HEK293 (cell line): ENCODE measurements around the gene TRIM5.
"Not testable (repeated sequence)": the region's sequence is repeated elsewhere in the genome, so short reads cannot be mapped to it uniquely, and the experiment has no call there.

Experiments
- CTCF ChIA-PET: fragments of 350-600 bp; formaldehyde crosslinking; extraction: SDS; loops from one replicate; lab custom pipeline; 2021; ENCODE audit warnings: antibody characterized with exemption; lab: Yijun Ruan, JAX
- POLR2A ChIA-PET: fragments of 300-600 bp; formaldehyde crosslinking; extraction: SDS; loops from one replicate; lab custom pipeline; 2020; ENCODE audit warnings: antibody characterized with exemption, inconsistent platforms; lab: Yijun Ruan, JAX
- H3K27ac ChIP-seq: fragments of 200-500 bp; sonication (Bioruptor generic); 2 replicates; pipeline ENCODE4 v1.5.1; 2014; ENCODE audit warnings: low read depth, low read length, control low read depth, inconsistent platforms; ENCODE audit errors: extremely low read depth
- H3K36me3 ChIP-seq, 2 experiments: fragments of 200-500 bp in 1 of 2; sonication (Bioruptor generic) in 1 of 2; 1 replicate in 1 of 2; 2 replicates in 1 of 2; pipeline ENCODE4 v1.5.1; 2014 to 2017; ENCODE audit warnings: inconsistent platforms in 2 of 2, low read length in 2 of 2; ENCODE audit not compliant: control insufficient read depth in 2 of 2, insufficient read depth in 1 of 2
- H3K4me1 ChIP-seq: fragments of 200-500 bp; sonication (Bioruptor generic); 2 replicates; pipeline ENCODE4 v1.5.1; 2014; ENCODE audit warnings: mild to moderate bottlenecking, low read length, inconsistent platforms; ENCODE audit not compliant: control insufficient read depth, insufficient read depth
- H3K4me3 ChIP-seq: 2 replicates; pipeline ENCODE4 v1.5.1; 2011; ENCODE audit warnings: low read depth, mild to moderate bottlenecking, control low read depth, low read length, moderate library complexity
- H3K9me3 ChIP-seq: fragments of 200-500 bp; sonication (Bioruptor generic); 2 replicates; pipeline ENCODE4 v1.5.1; 2014; ENCODE audit warnings: low read depth, low read length, inconsistent platforms; ENCODE audit not compliant: control insufficient read depth, insufficient read depth
- BCL11B ChIP-seq: fragments of 450-650 bp; formaldehyde crosslinking; IDR thresholded peaks from 2 replicates; pipeline ENCODE4 v1.5.1; 2016; ENCODE audit warnings: low read depth, missing biosample characterization, missing genetic modification characterization
- KLF1 ChIP-seq: fragments of 450-650 bp; formaldehyde crosslinking; IDR thresholded peaks from 2 replicates; pipeline ENCODE4 v1.5.1; 2016; ENCODE audit warnings: missing biosample characterization, missing genetic modification characterization
- TRIM28 ChIP-seq: IDR thresholded peaks from 2 replicates; pipeline ENCODE4 v1.6.1; 2011; ENCODE audit warnings: low read length, control low read depth, borderline replicate concordance
- ZBTB48 ChIP-seq: fragments of 450-650 bp; formaldehyde crosslinking; IDR thresholded peaks from 2 replicates; pipeline ENCODE4 v1.5.1; 2016; ENCODE audit warnings: missing biosample characterization, missing genetic modification characterization
- ZFP69B ChIP-seq: fragments of 450-650 bp; formaldehyde crosslinking; IDR thresholded peaks from 2 replicates; pipeline ENCODE4 v1.5.1; 2016; ENCODE audit warnings: missing biosample characterization, missing genetic modification characterization
- ZNF10 ChIP-seq: fragments of 450-650 bp; formaldehyde crosslinking; IDR thresholded peaks from 2 replicates; pipeline ENCODE4 v1.5.1; 2017; ENCODE audit warnings: missing biosample characterization, missing genetic modification characterization
- ZNF114 ChIP-seq: fragments of 450-650 bp; formaldehyde crosslinking; IDR thresholded peaks from 2 replicates; pipeline ENCODE4 v1.5.0; 2017; ENCODE audit warnings: missing biosample characterization, missing genetic modification characterization
- ZNF335 ChIP-seq: fragments of 450-650 bp; formaldehyde crosslinking; conservative IDR thresholded peaks from 2 replicates; pipeline ENCODE4 v1.5.1; 2016; ENCODE audit warnings: missing biosample characterization, missing genetic modification characterization
- ZNF350 ChIP-seq: fragments of 450-650 bp; formaldehyde crosslinking; IDR thresholded peaks from 2 replicates; pipeline ENCODE4 v1.5.0; 2017; ENCODE audit warnings: missing biosample characterization, mild to moderate bottlenecking, missing genetic modification characterization
- ZNF416 ChIP-seq: fragments of 450-650 bp; formaldehyde crosslinking; IDR thresholded peaks from 2 replicates; pipeline ENCODE4 v1.5.1; 2016; ENCODE audit warnings: missing biosample characterization, missing genetic modification characterization
- ZNF701 ChIP-seq: fragments of 450-650 bp; formaldehyde crosslinking; IDR thresholded peaks from 2 replicates; pipeline ENCODE4 v1.5.1; 2016; ENCODE audit warnings: missing biosample characterization, missing genetic modification characterization
- TF ChIP-seq, protein P1 (sequence below): fragments of 450-650 bp; formaldehyde crosslinking; IDR thresholded peaks from 2 replicates; pipeline ENCODE4 v1.5.1; 2016; ENCODE audit warnings: missing biosample characterization, missing genetic modification characterization, borderline replicate concordance
- TF ChIP-seq, protein P2 (sequence below): fragments of 450-650 bp; formaldehyde crosslinking; IDR thresholded peaks from 2 replicates; pipeline ENCODE4 v1.5.1; 2016; ENCODE audit warnings: missing biosample characterization, missing genetic modification characterization
- TF ChIP-seq, protein P3 (sequence below): fragments of 450-650 bp; formaldehyde crosslinking; IDR thresholded peaks from 2 replicates; pipeline ENCODE4 v1.5.1; 2016; ENCODE audit warnings: missing biosample characterization, missing genetic modification characterization
- TF ChIP-seq, protein P4 (sequence below): fragments of 450-650 bp; formaldehyde crosslinking; IDR thresholded peaks from 2 replicates; pipeline ENCODE4 v1.5.1; 2016; ENCODE audit warnings: missing biosample characterization, missing genetic modification characterization

The TRIM5 gene

DNA sequence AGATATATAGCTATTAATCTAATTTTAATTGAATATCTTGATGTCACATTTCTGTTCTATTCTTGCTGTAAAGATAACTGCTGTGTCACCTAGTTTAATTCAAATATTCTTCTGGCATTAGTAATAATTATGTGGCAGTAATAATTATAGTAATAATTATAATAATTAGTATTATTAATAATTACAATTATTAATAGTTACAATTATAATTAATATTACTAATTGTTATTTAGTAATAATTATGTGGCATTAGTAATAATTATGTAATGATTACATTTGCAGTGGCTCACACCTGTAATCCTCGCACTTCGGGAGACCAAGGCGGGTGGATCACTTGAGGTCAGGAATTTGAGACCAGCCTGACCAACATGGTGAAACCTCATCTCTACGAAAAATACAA lies 1.6 kb upstream of the TRIM5 start:
- no peaks in the 10 kb centered on the region for H3K4me1 ChIP-seq
- TF ChIP-seq ZNF114 (tag by site-specific recombination) (no peak), ZNF350 (tag by site-specific recombination) (no peak), ZNF416 (tag by site-specific recombination) (no peak), ZNF335 (tag by site-specific recombination) (no peak), ZNF701 (tag by site-specific recombination) (no peak), KLF1 (tag by site-specific recombination) (no peak)
- TF ChIP-seq, protein P1, sequence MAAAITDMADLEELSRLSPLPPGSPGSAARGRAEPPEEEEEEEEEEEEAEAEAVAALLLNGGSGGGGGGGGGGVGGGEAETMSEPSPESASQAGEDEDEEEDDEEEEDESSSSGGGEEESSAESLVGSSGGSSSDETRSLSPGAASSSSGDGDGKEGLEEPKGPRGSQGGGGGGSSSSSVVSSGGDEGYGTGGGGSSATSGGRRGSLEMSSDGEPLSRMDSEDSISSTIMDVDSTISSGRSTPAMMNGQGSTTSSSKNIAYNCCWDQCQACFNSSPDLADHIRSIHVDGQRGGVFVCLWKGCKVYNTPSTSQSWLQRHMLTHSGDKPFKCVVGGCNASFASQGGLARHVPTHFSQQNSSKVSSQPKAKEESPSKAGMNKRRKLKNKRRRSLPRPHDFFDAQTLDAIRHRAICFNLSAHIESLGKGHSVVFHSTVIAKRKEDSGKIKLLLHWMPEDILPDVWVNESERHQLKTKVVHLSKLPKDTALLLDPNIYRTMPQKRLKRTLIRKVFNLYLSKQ: no peak
- TF ChIP-seq, protein P2, sequence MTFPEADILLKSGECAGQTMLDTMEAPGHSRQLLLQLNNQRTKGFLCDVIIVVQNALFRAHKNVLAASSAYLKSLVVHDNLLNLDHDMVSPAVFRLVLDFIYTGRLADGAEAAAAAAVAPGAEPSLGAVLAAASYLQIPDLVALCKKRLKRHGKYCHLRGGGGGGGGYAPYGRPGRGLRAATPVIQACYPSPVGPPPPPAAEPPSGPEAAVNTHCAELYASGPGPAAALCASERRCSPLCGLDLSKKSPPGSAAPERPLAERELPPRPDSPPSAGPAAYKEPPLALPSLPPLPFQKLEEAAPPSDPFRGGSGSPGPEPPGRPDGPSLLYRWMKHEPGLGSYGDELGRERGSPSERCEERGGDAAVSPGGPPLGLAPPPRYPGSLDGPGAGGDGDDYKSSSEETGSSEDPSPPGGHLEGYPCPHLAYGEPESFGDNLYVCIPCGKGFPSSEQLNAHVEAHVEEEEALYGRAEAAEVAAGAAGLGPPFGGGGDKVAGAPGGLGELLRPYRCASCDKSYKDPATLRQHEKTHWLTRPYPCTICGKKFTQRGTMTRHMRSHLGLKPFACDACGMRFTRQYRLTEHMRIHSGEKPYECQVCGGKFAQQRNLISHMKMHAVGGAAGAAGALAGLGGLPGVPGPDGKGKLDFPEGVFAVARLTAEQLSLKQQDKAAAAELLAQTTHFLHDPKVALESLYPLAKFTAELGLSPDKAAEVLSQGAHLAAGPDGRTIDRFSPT: no peak
- TF ChIP-seq, protein P3, sequence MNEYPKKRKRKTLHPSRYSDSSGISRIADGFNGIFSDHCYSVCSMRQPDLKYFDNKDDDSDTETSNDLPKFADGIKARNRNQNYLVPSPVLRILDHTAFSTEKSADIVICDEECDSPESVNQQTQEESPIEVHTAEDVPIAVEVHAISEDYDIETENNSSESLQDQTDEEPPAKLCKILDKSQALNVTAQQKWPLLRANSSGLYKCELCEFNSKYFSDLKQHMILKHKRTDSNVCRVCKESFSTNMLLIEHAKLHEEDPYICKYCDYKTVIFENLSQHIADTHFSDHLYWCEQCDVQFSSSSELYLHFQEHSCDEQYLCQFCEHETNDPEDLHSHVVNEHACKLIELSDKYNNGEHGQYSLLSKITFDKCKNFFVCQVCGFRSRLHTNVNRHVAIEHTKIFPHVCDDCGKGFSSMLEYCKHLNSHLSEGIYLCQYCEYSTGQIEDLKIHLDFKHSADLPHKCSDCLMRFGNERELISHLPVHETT (tag by site-specific recombination): no peak
- TF ChIP-seq, protein P4, sequence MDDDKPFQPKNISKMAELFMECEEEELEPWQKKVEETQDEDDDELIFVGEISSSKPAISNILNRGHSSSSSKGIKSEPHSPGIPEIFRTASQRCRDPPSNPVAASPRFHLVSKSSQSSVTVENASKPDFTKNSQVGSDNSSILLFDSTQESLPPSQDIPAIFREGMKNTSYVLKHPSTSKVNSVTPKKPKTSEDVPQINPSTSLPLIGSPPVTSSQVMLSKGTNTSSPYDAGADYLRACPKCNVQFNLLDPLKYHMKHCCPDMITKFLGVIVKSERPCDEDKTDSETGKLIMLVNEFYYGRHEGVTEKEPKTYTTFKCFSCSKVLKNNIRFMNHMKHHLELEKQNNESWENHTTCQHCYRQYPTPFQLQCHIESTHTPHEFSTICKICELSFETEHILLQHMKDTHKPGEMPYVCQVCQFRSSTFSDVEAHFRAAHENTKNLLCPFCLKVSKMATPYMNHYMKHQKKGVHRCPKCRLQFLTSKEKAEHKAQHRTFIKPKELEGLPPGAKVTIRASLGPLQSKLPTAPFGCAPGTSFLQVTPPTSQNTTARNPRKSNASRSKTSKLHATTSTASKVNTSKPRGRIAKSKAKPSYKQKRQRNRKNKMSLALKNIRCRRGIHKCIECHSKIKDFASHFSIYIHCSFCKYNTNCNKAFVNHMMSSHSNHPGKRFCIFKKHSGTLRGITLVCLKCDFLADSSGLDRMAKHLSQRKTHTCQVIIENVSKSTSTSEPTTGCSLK (tag by site-specific recombination): no peak
- TF ChIP-seq, all 188 proteins: peak for 0
- no peak overlapping the region for H3K27ac ChIP-seq
- POLR2A ChIA-PET: no interaction called here
- H3K36me3 ChIP-seq: no peaks in the 10 kb centered on the region
- H3K9me3 ChIP-seq: no peaks in the 10 kb centered on the region
- no peak overlapping the region for H3K4me3 ChIP-seq
- CTCF ChIA-PET: interaction anchor here (0.7 kb wide), 1 partner anchor 630 kb away, joined by 3 read pairs; no protein-coding TSS in a partner anchor

DNA sequence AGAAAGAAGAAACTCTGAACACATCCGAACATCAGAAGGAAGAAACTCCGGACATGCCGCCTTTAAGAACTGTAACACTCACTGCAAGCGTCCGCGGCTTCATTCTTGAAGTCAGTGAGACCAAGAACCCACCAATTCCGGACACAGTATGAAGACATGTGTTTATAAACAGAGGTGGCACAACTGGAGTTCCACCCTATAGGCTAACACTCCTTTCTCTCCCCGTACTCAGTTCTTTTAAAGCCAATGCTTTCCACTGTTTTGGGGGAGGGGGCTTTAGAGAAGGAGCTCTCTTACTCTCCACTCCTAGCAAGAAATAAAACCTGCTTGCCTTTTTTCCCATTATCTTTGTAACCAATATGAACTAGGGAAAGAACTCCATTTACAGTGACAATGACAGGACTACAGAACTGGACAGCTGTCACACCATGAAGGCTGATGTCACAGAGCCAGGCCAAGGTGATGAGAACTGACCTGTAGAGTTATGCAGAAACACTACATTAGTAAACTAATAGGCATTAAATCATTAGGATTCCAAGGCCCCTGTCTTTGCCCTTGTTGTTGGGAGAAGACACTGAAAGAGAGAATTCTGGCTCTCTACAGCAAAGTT lies 733 bp downstream of the TRIM5 start:
- Histone ChIP-seq H3K36me3 (peaks cover 0 to 10% of the 10 kb centered on the region in 2 experiments; a peak in 1 of 3 replicates), H3K9me3 (no peaks in the 10 kb centered on the region), H3K4me3 (peak overlapping the region; percentile 40), H3K4me1 (no peaks in the 10 kb centered on the region), H3K27ac (peak overlapping the region; percentile 36; the same call in 1 of the 2 replicates)
- ChIA-PET POLR2A (interaction anchor here (1.2 kb wide), 1 partner anchor 13 kb away, joined by 3 read pairs; no protein-coding TSS in a partner anchor), CTCF (interaction anchor here (0.7 to 1.6 kb wide), 4 partner anchors 9 to 128 kb away, joined by 3 to 7 read pairs (median 4); no protein-coding TSS in a partner anchor)
- no peak for TF ChIP-seq BCL11B (tag by site-specific recombination)
- no peak for TF ChIP-seq ZNF10
- TF ChIP-seq ZFP69B (tag by site-specific recombination): no peak
- no peak for TF ChIP-seq TRIM28
- TF ChIP-seq ZBTB48: no peak

DNA sequence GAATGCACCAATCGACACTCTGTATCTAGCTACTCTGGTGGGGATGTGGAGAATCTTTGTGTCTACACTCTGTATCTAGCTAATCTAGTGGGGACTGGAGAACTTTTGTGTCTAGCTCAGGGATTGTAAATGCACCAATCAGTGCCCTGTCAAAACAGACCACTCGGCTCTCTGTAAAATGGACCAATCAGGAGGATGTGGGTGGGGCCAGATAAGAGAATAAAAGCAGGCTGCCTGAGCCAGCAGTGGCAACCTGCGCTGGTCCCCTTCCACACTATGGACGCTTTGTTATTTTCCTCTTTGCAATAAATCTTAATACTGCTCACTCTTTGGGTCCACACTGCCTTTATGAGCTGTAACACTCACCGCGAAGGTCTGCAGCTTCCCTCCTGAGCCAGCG lies 1.3 kb downstream of the TRIM5 start:
- H3K4me1 ChIP-seq, H3K9me3 ChIP-seq, CTCF ChIA-PET, H3K27ac ChIP-seq, H3K4me3 ChIP-seq, POLR2A ChIA-PET: not testable (repeated sequence)
- peaks cover 0 to 15% of the 10 kb centered on the region in 2 experiments; a peak in 1 of 3 replicates for H3K36me3 ChIP-seq

DNA sequence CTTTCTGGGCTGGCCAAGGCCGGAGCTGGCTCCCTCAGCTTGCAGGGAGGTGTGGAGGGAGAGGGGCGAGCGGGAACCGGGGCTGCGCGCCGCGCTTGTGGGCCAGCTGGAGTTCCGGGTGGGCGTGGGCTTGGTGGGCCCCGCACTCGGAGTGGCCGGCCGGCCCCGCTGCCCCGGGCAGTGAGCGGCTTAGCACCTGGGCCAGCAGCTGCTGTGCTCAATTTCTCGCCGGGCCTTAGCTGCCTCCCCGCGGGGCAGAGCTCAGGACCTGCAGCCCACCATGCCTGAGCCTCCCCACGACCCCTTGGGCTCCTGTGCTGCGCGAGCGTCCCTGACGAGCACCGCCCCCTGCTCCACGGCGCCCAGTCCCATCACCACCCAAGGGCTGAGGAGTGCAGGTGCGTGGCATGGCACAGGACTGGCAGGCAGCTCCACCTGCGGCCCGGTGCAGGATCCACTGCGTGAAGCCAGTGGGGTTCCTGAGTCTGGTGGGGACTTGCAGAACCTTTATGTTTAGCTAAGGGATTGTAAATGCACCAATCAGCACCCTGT lies 1.9 kb downstream of the TRIM5 start:
- POLR2A ChIA-PET, CTCF ChIA-PET, H3K4me1 ChIP-seq, H3K9me3 ChIP-seq, H3K4me3 ChIP-seq, H3K27ac ChIP-seq: not testable (repeated sequence)
- peaks cover 0 to 21% of the 10 kb centered on the region in 2 experiments; a peak in 1 of 3 replicates for H3K36me3 ChIP-seq
